GM18868 (cell line): ENCODE results near the gene CHCHD6.
A peak's percentile ranks its signal among the peaks of the same experiment; 100 is the strongest.

Experiments used
- ATAC-seq: cut with Tn5 transposase; IDR thresholded peaks from one replicate; pipeline ENCODE4 v1.9.1; 2021; ENCODE audit warnings: mild to moderate bottlenecking, moderate library complexity; ENCODE audit not compliant: unreplicated experiment

CHCHD6 gene

DNA sequence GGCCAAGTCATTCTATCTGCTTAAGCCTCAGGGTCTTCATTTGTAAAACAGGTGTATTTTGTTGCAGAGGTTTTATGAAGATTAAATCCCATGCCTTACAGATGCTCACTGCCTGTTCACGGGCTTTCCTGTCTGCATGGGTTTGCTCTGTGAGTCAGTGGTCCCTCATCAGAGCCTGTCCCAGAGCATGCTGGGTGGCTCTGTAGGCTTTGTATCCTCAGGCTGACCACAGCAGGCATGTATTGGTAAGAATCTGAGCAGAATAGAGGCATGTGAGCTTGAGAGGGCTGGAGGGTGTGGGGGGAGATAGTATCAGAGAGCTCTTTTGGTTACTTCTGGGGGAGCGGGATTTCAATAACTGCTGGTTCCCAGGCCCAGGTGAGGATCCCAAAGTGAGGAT is 233.5 kb downstream of the CHCHD6 start:
- ATAC-seq, result no peak

DNA sequence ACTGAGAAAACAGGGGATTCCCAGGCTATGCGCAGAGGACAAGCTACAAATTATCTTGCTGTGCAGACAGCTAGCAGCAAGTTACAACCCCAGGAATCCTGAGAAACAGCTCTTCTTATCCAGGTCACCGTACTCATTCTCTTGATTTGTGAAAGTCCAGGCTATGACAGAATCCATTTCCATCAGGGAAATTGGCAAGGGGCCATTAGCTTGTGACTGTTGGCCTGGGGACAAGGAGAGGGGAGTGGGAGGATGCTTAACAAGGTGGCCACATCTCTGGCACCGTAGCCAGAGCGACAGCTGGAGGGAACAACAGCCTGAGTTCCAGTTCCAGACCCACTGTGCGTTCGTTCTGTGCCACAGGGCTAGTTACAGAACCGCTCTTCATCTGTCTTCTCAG is 233.9 kb downstream of the CHCHD6 start:
- ATAC-seq, result no peak

DNA sequence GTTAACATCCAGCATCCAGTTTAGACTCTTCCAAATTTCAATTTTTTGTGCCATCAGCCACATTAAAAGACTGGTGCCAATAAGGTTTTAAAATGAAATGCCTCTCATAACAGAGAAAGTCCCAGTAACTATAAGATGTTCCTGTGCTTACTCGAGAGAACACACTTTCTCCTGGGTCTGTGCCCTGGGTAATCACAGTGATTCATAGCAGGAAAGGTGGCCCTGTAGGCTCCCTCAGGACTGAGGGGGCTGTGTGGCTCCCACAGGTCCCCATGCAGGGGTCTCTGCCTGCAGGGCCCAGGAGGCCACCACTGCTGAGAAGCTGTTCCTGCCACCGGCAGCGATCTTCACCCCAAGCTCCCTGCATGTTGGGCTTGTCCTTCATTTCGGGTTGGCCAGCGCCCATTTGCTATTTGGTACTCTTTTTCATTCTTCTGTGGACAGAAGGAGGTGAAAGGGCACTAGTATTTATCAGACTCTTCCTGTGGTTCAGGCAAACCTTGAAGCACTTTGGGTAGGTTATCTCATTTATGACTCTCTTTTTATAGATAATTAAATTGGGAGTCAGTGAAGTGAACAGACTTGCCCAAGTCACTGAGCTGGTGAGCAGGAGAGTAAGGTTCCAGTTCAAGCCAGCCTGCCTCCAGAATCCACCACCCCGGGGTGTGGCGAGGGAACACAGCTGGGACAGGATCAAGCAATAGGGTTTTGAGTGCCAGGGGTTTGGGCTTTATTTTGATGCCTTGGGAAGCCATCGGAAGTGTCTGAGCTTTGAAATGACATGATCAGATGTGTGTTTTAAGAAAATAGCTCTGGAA is 234.7 kb downstream of the CHCHD6 start:
- no peak for ATAC-seq

DNA sequence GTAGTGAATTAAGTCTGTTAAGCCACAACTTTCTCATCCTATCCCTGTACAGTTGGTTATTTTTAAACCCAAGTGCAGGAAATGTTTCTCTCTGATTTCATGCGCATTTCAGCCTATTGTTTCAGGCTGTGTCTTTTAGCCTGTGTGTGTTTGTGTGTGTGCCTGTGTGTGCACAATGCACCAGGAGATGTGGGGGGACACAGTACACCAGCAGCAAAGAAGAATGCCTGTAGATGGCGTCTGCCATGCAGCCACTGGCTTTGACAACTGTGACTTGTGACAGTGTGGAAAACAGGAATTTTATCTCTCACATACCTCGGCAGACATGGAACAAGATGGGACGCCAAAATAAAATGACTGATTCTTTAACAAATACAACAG is 235.3 kb downstream of the CHCHD6 start:
- no peak for ATAC-seq

DNA sequence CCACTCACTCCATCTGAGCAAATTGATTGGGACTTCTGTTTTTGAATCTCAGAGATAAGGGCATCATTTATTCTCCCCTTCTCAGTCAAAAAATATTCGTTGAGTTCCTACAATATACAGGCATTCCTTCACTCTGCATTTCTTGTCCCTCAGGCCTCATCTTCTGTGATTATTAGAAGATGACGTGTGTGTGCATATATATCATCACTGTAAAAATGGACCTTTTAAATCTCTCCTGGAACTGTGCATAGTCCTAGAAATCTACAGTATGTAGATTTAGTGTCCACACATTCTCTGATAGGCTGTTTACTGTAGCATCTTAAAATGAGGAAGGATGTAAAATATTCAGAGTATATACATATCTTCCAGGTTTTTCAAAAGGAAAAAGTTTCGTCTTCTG is 235.7 kb downstream of the CHCHD6 start:
- no peak for ATAC-seq

DNA sequence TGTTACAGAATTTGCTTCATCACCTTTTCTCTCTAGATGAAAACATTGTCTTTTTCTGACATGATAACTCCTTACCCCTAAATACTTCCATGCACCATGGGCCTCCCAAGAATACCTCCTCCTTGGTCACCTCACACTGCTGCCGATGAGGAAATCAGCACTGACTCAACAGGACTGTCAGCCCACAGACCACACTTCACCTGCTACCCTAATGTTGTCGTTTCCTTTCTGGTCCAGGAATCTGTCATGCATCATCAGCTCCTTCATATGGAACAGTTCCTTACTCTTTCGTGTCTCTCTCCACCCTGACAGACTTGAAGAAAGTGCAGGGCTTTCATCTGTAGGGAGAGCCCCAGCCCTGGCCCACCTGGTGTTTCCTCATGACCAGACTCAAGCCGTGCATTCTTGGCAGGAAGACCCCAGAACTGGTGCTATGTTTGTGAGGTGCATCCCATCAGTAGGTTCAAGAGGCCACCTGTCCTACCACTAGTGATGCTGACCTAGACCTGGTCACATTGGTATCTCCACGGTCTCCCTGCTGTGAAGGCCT is 237.8 kb downstream of the CHCHD6 start:
- ATAC-seq, result no peak

- ATAC-seq, result no peak
These were observed 240.3 kb downstream of the CHCHD6 start for GRCh38 chr3:126944089-126944965.

- no peak for ATAC-seq
These were observed 241.2 kb downstream of the CHCHD6 start for GRCh38 chr3:126945171-126945721.

DNA sequence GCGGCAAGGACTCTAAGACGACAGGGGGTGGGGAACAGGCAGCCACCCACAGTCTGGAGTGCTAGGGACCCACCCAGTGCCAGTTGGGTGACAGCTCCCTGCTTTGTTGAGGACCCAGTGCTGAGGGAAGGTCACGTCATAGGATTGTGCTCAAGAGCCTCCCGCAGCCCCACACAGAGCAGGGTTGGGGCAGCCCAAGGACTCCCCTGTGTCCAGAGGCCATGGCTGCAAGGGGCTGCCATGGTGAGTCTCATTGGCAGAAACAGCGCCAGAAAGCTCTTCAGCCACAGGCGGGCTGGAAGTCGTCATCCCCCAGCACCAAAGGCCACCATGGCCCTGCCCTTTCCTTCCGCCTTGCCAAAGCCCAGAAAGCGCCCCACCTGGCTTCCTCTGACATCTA is 241.9 kb downstream of the CHCHD6 start:
- ATAC-seq, result no peak

DNA sequence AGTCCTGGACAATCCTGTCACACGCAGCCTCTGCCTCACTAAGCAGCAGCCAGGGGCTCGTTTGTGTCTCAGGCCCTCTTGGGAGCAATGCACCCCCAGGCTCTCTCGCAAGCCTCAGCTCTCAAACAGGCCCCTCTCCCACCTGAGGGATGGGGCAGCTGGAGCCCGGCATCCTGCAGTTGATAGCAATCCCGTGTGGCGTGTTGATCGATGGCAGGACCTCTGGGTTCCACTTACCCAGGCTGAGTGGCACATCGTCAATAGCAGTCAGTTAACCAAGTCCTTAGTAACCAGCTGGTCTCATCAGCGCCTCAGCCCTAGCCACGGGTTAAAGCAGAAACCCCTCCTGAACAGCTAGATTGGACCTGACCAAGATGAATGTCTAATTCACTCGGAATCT is 242.4 kb downstream of the CHCHD6 start:
- ATAC-seq, result no peak

- peak; percentile 58 for ATAC-seq
These were observed 243.4 kb downstream of the CHCHD6 start for GRCh38 chr3:126947429-126947828.

GRCh38 chr3:126948980-126949535 is 245.0 kb downstream of the CHCHD6 start:
- no peak for ATAC-seq

- ATAC-seq, result no peak
These were observed 247.5 kb downstream of the CHCHD6 start for GRCh38 chr3:126951561-126951960.

GRCh38 chr3:126952261-126952982 is 248.4 kb downstream of the CHCHD6 start:
- ATAC-seq, result no peak

GRCh38 chr3:126952983-126953660 is 249.1 kb downstream of the CHCHD6 start:
- ATAC-seq, result no peak

- ATAC-seq, result peak; percentile 73
These were observed 250.3 kb downstream of the CHCHD6 start for GRCh38 chr3:126954141-126954842.

GRCh38 chr3:126955004-126955790 is 251.2 kb downstream of the CHCHD6 start:
- peak; percentile 76 for ATAC-seq

GRCh38 chr3:126956361-126956760 is 252.3 kb downstream of the CHCHD6 start:
- no peak for ATAC-seq
